HEK293 (cell line): Measurements from ENCODE around the gene INSL4.
A peak's percentile ranks its signal among the peaks of the same experiment; 100 is the strongest.

ENCODE experiments used
- IKZF3 ChIP-seq: fragments of 450-650 bp; IDR thresholded peaks from 2 replicates; pipeline ENCODE4 v1.5.0; 2018; ENCODE audit warnings: missing biosample characterization, mild to moderate bottlenecking, missing genetic modification characterization, moderate library complexity
- MYNN ChIP-seq: fragments of 450-650 bp; formaldehyde crosslinking; IDR thresholded peaks from 2 replicates; pipeline ENCODE4 v1.5.1; 2016; ENCODE audit warnings: missing biosample characterization, missing genetic modification characterization, borderline replicate concordance
- OSR2 ChIP-seq: fragments of 450-650 bp; formaldehyde crosslinking; IDR thresholded peaks from 2 replicates; pipeline ENCODE4 v1.5.1; 2016; ENCODE audit warnings: missing biosample characterization, missing genetic modification characterization
- OVOL3 ChIP-seq: fragments of 450-650 bp; formaldehyde crosslinking; IDR thresholded peaks from 2 replicates; pipeline ENCODE4 v1.5.1; 2016; ENCODE audit warnings: missing biosample characterization, missing genetic modification characterization
- PRDM1 ChIP-seq: fragments of 450-650 bp; formaldehyde crosslinking; IDR thresholded peaks from 2 replicates; pipeline ENCODE4; 2016; ENCODE audit warnings: missing biosample characterization, missing genetic modification characterization
- SCRT1 ChIP-seq: fragments of 450-650 bp; formaldehyde crosslinking; IDR thresholded peaks from 2 replicates; pipeline ENCODE4 v1.5.1; 2016; ENCODE audit warnings: missing biosample characterization, missing genetic modification characterization, borderline replicate concordance
- SCRT2 ChIP-seq: fragments of 450-650 bp; formaldehyde crosslinking; IDR thresholded peaks from 2 replicates; pipeline ENCODE4 v1.5.1; 2016; ENCODE audit warnings: missing biosample characterization, missing genetic modification characterization
- YY2 ChIP-seq: fragments of 450-650 bp; formaldehyde crosslinking; IDR thresholded peaks from 2 replicates; pipeline ENCODE4 v1.5.1; 2016; ENCODE audit warnings: missing biosample characterization, missing genetic modification characterization
- ZFHX2 ChIP-seq: fragments of 450-650 bp; formaldehyde crosslinking; conservative IDR thresholded peaks from 2 replicates; pipeline ENCODE4 v1.5.1; 2016; ENCODE audit warnings: missing biosample characterization, missing genetic modification characterization
- ZNF175 ChIP-seq: fragments of 450-650 bp; formaldehyde crosslinking; IDR thresholded peaks from 2 replicates; pipeline ENCODE4 v1.5.1; 2016; ENCODE audit warnings: missing biosample characterization, missing genetic modification characterization
- ZNF184 ChIP-seq: fragments of 450-650 bp; IDR thresholded peaks from 2 replicates; pipeline ENCODE4 v1.5.1; 2018; ENCODE audit warnings: missing biosample characterization, mild to moderate bottlenecking, missing genetic modification characterization
- ZNF2 ChIP-seq: fragments of 450-650 bp; formaldehyde crosslinking; IDR thresholded peaks from 2 replicates; pipeline ENCODE4 v1.5.1; 2016; ENCODE audit warnings: missing biosample characterization, missing genetic modification characterization
- ZNF221 ChIP-seq: fragments of 450-650 bp; formaldehyde crosslinking; IDR thresholded peaks from 2 replicates; pipeline ENCODE4 v1.5.1; 2017; ENCODE audit warnings: missing biosample characterization, missing genetic modification characterization, borderline replicate concordance
- ZNF23 ChIP-seq: fragments of 450-650 bp; formaldehyde crosslinking; IDR thresholded peaks from 2 replicates; pipeline ENCODE4 v1.5.1; 2016; ENCODE audit warnings: missing biosample characterization, missing genetic modification characterization, borderline replicate concordance
- ZNF302 ChIP-seq: fragments of 450-650 bp; formaldehyde crosslinking; IDR thresholded peaks from 2 replicates; pipeline ENCODE4 v1.5.1; 2016; ENCODE audit warnings: missing biosample characterization, missing genetic modification characterization, low read depth
- ZNF341 ChIP-seq: fragments of 450-650 bp; formaldehyde crosslinking; IDR thresholded peaks from 2 replicates; pipeline ENCODE4; 2016; ENCODE audit warnings: low read depth, missing biosample characterization, missing genetic modification characterization
- ZNF350 ChIP-seq: fragments of 450-650 bp; formaldehyde crosslinking; IDR thresholded peaks from 2 replicates; pipeline ENCODE4 v1.5.0; 2017; ENCODE audit warnings: missing biosample characterization, mild to moderate bottlenecking, missing genetic modification characterization
- ZNF366 ChIP-seq: fragments of 450-650 bp; formaldehyde crosslinking; conservative IDR thresholded peaks from 2 replicates; pipeline ENCODE4 v1.5.1; 2016; ENCODE audit warnings: missing biosample characterization, missing genetic modification characterization
- ZNF426 ChIP-seq: fragments of 450-650 bp; formaldehyde crosslinking; IDR thresholded peaks from 2 replicates; pipeline ENCODE4 v1.5.1; 2017; ENCODE audit warnings: missing biosample characterization, missing genetic modification characterization, mild to moderate bottlenecking, inconsistent platforms, moderate library complexity
- ZNF596 ChIP-seq: fragments of 450-650 bp; IDR thresholded peaks from 2 replicates; pipeline ENCODE4 v1.5.0; 2018; ENCODE audit warnings: missing biosample characterization, mild to moderate bottlenecking, missing genetic modification characterization, moderate library complexity
- ZNF626 ChIP-seq: fragments of 450-650 bp; sonication (Bioruptor Pico); formaldehyde crosslinking; IDR thresholded peaks from 2 replicates; pipeline ENCODE4 v1.5.1; 2018; ENCODE audit warnings: missing biosample characterization, missing genetic modification characterization, inconsistent platforms
- ZNF654 ChIP-seq: fragments of 450-650 bp; formaldehyde crosslinking; IDR thresholded peaks from 2 replicates; pipeline ENCODE4 v1.5.1; 2016; ENCODE audit warnings: low read depth, missing biosample characterization, missing genetic modification characterization
- ZNF664 ChIP-seq: fragments of 450-650 bp; formaldehyde crosslinking; IDR thresholded peaks from 2 replicates; pipeline ENCODE4 v1.5.1; 2016; ENCODE audit warnings: missing biosample characterization, missing genetic modification characterization
- ZNF747 ChIP-seq: fragments of 450-650 bp; formaldehyde crosslinking; IDR thresholded peaks from 2 replicates; pipeline ENCODE4 v1.5.1; 2016; ENCODE audit warnings: missing biosample characterization, missing genetic modification characterization
- ZNF76 ChIP-seq: fragments of 450-650 bp; formaldehyde crosslinking; IDR thresholded peaks from 2 replicates; pipeline ENCODE4; 2016; ENCODE audit warnings: low read depth, missing biosample characterization, missing genetic modification characterization, borderline replicate concordance
- ZNF768 ChIP-seq: fragments of 450-650 bp; formaldehyde crosslinking; IDR thresholded peaks from 2 replicates; pipeline ENCODE4 v1.5.1; 2018; ENCODE audit warnings: missing biosample characterization, mild to moderate bottlenecking, missing genetic modification characterization
- TF ChIP-seq, protein P1 (sequence below): fragments of 450-650 bp; formaldehyde crosslinking; IDR thresholded peaks from 2 replicates; pipeline ENCODE4 v1.5.0; 2017; ENCODE audit warnings: missing biosample characterization, missing genetic modification characterization, borderline replicate concordance
- TF ChIP-seq, protein P2 (sequence below): fragments of 450-650 bp; formaldehyde crosslinking; IDR thresholded peaks from 2 replicates; pipeline ENCODE4 v1.5.1; 2016; ENCODE audit warnings: missing biosample characterization, missing genetic modification characterization
- TF ChIP-seq, protein P3 (sequence below): fragments of 450-650 bp; formaldehyde crosslinking; IDR thresholded peaks from 2 replicates; pipeline ENCODE4 v1.5.1; 2016; ENCODE audit warnings: missing biosample characterization, missing genetic modification characterization, borderline replicate concordance
- TF ChIP-seq, protein P4 (sequence below): fragments of 450-650 bp; formaldehyde crosslinking; IDR thresholded peaks from 2 replicates; pipeline ENCODE4 v1.5.1; 2016; ENCODE audit warnings: missing biosample characterization, missing genetic modification characterization, low read depth
- TF ChIP-seq, protein P5 (sequence below): sonication (generic); formaldehyde crosslinking; IDR thresholded peaks from 2 replicates; pipeline ENCODE4 v1.8.1; 2022; ENCODE audit warnings: mild to moderate bottlenecking, moderate library complexity, missing genetic modification reagents

Gene INSL4

DNA sequence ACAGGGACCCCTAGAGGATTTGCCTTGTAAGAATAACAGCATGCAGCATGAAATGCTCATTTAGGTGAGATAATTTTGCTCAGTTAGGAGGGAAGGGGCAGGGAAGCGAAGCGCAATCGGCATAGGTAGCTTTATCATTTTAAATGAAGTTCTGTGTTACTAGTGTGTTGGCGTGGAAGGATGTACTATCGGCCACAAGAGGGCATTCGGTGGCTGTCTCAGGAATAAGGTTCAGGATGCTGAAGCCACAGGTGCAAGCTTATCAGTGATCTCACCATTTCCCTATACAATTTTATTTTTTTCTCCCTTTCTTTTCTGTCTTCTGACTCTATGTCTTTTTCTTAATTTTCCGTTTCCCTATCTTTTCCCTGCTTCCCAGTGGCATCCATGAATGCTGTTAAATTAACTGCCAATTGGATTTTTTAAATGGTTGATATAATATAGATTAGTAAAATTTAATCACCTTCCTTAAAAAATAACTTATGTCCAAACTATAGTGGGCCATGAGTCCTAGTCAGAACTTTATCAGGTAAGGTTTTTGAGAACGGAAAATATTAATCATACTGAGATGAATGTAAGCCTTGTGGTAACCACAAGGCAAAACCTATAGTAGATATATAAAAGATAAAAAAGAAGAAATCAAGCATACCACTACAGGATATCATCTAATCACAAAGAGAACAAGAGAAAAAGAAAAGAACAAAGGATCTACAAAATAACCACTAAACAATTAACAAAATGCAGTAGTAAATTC is 44.6 kb upstream of the INSL4 start (continued):
- TF ChIP-seq ZNF302 (tag by site-specific recombination) (no peak), ZNF626 (tag by site-specific recombination) (no peak), ZNF23 (tag by site-specific recombination) (no peak), SCRT2 (peak; percentile 98), SCRT1 (tag by site-specific recombination) (peak; percentile 94), ZNF341 (no peak), ZNF596 (tag by site-specific recombination) (no peak), ZNF221 (tag by site-specific recombination) (no peak), ZNF350 (tag by site-specific recombination) (no peak), ZNF664 (tag by site-specific recombination) (0 out of 2 replicates have a peak, but pooled peaks have one; percentile 23), ZNF768 (tag by site-specific recombination) (no peak), PRDM1 (tag by site-specific recombination) (peak; percentile 39; the same call in 1 of the 2 replicates), ZNF76 (tag by site-specific recombination) (no peak), OVOL3 (no peak), YY2 (tag by site-specific recombination) (no peak), ZNF426 (tag by site-specific recombination) (no peak), ZNF747 (tag by site-specific recombination) (no peak), ZNF654 (tag by site-specific recombination) (peak; percentile 92), OSR2 (tag by site-specific recombination) (no peak), ZNF2 (no peak), MYNN (tag by site-specific recombination) (no peak), ZFHX2 (tag by site-specific recombination) (no peak), ZNF184 (tag by site-specific recombination) (no peak), IKZF3 (tag by site-specific recombination) (no peak), ZNF366 (tag by site-specific recombination) (no peak), ZNF175 (tag by site-specific recombination) (no peak)
- TF ChIP-seq, protein P1, sequence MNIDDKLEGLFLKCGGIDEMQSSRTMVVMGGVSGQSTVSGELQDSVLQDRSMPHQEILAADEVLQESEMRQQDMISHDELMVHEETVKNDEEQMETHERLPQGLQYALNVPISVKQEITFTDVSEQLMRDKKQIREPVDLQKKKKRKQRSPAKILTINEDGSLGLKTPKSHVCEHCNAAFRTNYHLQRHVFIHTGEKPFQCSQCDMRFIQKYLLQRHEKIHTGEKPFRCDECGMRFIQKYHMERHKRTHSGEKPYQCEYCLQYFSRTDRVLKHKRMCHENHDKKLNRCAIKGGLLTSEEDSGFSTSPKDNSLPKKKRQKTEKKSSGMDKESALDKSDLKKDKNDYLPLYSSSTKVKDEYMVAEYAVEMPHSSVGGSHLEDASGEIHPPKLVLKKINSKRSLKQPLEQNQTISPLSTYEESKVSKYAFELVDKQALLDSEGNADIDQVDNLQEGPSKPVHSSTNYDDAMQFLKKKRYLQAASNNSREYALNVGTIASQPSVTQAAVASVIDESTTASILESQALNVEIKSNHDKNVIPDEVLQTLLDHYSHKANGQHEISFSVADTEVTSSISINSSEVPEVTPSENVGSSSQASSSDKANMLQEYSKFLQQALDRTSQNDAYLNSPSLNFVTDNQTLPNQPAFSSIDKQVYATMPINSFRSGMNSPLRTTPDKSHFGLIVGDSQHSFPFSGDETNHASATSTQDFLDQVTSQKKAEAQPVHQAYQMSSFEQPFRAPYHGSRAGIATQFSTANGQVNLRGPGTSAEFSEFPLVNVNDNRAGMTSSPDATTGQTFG (tag by site-specific recombination) = no peak
- TF ChIP-seq, protein P2, sequence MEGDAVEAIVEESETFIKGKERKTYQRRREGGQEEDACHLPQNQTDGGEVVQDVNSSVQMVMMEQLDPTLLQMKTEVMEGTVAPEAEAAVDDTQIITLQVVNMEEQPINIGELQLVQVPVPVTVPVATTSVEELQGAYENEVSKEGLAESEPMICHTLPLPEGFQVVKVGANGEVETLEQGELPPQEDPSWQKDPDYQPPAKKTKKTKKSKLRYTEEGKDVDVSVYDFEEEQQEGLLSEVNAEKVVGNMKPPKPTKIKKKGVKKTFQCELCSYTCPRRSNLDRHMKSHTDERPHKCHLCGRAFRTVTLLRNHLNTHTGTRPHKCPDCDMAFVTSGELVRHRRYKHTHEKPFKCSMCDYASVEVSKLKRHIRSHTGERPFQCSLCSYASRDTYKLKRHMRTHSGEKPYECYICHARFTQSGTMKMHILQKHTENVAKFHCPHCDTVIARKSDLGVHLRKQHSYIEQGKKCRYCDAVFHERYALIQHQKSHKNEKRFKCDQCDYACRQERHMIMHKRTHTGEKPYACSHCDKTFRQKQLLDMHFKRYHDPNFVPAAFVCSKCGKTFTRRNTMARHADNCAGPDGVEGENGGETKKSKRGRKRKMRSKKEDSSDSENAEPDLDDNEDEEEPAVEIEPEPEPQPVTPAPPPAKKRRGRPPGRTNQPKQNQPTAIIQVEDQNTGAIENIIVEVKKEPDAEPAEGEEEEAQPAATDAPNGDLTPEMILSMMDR (tag by site-specific recombination) = peak; percentile 73; the same call in 1 of the 2 replicates
- TF ChIP-seq, protein P3, sequence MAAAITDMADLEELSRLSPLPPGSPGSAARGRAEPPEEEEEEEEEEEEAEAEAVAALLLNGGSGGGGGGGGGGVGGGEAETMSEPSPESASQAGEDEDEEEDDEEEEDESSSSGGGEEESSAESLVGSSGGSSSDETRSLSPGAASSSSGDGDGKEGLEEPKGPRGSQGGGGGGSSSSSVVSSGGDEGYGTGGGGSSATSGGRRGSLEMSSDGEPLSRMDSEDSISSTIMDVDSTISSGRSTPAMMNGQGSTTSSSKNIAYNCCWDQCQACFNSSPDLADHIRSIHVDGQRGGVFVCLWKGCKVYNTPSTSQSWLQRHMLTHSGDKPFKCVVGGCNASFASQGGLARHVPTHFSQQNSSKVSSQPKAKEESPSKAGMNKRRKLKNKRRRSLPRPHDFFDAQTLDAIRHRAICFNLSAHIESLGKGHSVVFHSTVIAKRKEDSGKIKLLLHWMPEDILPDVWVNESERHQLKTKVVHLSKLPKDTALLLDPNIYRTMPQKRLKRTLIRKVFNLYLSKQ (tag by site-specific recombination) = no peak
- TF ChIP-seq, protein P4, sequence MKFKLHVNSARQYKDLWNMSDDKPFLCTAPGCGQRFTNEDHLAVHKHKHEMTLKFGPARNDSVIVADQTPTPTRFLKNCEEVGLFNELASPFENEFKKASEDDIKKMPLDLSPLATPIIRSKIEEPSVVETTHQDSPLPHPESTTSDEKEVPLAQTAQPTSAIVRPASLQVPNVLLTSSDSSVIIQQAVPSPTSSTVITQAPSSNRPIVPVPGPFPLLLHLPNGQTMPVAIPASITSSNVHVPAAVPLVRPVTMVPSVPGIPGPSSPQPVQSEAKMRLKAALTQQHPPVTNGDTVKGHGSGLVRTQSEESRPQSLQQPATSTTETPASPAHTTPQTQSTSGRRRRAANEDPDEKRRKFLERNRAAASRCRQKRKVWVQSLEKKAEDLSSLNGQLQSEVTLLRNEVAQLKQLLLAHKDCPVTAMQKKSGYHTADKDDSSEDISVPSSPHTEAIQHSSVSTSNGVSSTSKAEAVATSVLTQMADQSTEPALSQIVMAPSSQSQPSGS = no peak
- TF ChIP-seq, protein P5, sequence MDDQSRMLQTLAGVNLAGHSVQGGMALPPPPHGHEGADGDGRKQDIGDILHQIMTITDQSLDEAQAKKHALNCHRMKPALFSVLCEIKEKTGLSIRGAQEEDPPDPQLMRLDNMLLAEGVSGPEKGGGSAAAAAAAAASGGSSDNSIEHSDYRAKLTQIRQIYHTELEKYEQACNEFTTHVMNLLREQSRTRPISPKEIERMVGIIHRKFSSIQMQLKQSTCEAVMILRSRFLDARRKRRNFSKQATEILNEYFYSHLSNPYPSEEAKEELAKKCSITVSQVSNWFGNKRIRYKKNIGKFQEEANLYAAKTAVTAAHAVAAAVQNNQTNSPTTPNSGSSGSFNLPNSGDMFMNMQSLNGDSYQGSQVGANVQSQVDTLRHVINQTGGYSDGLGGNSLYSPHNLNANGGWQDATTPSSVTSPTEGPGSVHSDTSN (CRISPR knock-in tag) = no peak
